ENCODE data around the gene GABBR2.

- no peak for TF ChIP-seq CTCF (optimal IDR thresholded peaks at IDR 0.05 in 1 of 3, IDR thresholded peaks at IDR 0.05 in 1 of 3, conservative IDR thresholded peaks at IDR 0.05 in 1 of 3; ENCODE audit: extremely low read depth in 1 of 3, insufficient read depth in 2 of 3, low read length in 3 of 3)
- no peak for TF ChIP-seq EZH2 (IDR thresholded peaks at IDR 0.05; ENCODE audit: low read length)
Measured at GRCh38 chr9:98706651-98707165, 2.0 kb downstream of the GABBR2 start.
